Cerebellar cortex (tissue), 1 donor: Measurements from ENCODE around the gene IL24.
"Not testable (repeated sequence)": the region's sequence is repeated elsewhere in the genome, so short reads cannot be mapped to it uniquely, and the experiment has no call there.

ENCODE experiments used
- DNase-seq: peaks from one replicate; pipeline ENCODE4 v3.0.0-alpha.2; 2015; ENCODE audit warnings: low spot score

IL24 gene

GRCh38 chr1:206904423-206905142 lies 7.3 kb downstream of the IL24 start:
- no peak for DNase-seq

DNA sequence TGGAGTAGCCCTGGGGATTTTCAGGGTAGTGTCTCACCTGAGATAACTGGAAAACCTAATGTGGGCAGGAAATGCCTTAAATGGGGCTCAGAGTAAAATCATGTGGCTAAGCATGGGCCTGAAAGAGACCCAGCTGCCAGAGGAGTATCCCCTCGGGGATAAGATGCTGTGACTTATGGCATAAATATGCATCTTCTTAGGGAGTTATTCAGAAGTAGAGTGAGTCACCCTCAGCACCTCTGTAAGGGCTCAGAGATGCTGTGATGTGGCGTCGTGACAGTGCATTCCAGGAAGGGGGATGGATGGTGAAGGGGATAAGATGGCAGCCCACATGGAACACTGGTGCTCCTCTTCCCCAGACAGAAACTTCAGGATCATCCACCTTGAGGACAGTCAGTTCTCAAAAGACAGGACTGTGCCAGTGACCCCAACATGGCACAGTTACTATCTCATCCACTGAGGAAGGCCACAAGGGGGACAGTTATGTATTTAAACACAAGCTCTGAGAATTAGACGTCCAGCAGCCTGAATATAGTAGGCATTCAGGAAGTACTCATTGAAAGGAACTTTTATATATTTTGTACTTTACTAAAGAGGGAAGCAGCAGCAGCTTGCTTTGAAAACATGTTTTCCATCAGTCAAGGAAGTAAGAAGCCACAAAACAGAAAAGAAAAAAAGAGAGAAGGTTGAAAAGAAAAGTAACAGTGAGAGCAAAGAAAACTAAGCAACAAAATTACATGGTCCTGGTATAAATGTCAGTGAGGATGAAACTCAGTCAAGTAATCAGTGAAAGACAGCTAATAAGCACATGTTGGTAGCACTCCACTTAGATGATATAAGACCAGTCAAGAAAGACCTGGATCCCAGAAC lies 8.3 kb downstream of the IL24 start:
- no peak for DNase-seq

- DNase-seq, result no peak
Measured at GRCh38 chr1:206907304-206907991, 10.2 kb downstream of the IL24 start.

GRCh38 chr1:206908038-206908437 lies 10.8 kb downstream of the IL24 start:
- DNase-seq, result no peak

DNA sequence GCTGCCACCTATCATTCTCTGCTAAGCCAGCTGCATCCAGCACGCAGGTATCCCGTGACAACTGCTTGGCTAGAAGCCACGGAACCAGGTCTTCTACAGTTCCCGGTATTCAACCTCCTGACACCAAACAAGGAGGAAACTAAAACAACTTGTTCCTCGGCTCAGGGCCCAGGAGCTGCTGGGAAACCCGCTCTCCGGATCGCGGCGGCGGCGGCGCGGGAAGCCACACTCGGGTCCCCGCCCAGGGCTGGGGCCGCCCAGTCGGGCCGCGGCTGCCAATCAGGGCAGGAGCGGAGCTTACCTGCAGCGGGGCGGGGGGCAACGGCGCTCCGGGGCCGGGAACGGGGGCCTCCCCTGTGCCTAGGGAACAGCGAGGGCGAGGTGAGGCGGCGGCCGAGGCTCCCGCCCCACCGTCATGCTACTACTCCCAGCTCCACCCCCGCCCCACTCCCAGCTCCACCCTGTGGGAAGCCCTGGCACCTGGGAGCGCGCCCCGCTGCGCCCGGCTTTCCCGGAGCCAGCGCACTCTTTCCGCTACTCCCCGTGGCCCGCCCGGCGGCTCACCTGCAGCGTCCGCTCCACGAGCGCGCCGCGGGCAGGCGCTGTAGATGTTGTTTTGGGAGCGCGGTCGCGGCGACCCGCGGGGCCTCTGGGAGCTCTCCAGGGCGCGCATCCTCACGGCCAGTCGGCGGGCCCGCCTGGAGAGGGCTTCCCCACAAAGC lies 12.1 kb downstream of the IL24 start:
- DNase-seq, result no peak

DNA sequence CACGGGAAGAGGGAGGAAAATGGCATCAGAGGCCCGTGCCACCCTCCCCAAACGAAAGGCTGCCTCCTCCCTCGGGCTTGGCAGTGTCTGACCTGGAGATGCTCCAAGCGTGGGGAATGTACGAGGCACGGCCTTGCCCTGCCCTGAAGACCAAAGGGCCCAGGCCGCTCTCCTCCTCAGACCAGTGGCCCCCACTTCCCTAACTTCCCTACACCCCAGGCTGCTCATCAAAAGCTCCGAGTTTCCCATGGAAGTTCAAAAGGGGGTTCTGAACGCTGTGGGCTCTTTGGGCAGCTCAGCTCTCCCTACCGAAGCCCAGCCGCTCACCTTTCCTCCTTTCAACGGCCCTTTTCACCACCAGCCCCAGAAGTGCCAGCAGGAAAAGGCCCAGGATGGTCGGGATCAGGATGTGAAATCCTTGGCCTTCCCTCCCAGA lies 12.7 kb downstream of the IL24 start:
- DNase-seq, result no peak

DNA sequence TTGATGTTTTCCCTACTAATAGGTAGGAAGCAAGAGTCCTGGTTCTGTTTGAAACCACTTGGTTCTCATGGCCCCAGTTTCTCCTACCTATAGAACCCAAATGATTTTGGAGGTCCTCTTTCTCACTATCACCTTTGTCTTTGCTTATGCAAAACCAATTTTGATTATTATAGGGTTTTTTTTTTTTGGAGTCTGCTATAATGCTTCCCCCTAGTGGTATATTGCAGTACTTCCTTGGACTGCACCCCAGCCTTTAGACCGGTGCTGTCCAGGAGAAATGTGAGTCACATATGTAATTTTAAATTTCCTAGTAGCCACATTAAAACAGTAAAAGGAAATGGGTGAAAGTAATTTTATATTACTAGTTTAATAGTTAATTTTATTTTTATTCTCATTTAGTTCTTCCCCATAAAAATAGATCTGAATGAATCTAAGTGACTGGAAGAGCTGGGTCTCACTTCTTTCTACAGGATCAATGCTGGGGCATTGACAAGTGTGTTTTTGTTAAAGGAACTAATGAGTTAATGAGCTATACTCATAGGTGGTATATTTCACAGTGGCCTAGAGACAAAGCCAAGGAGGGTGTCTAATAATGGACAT lies 13.9 kb downstream of the IL24 start:
- DNase-seq, result peak; percentile 45

- DNase-seq, result peak; percentile 90
Measured at GRCh38 chr1:206912445-206913095, 15.3 kb downstream of the IL24 start.

DNA sequence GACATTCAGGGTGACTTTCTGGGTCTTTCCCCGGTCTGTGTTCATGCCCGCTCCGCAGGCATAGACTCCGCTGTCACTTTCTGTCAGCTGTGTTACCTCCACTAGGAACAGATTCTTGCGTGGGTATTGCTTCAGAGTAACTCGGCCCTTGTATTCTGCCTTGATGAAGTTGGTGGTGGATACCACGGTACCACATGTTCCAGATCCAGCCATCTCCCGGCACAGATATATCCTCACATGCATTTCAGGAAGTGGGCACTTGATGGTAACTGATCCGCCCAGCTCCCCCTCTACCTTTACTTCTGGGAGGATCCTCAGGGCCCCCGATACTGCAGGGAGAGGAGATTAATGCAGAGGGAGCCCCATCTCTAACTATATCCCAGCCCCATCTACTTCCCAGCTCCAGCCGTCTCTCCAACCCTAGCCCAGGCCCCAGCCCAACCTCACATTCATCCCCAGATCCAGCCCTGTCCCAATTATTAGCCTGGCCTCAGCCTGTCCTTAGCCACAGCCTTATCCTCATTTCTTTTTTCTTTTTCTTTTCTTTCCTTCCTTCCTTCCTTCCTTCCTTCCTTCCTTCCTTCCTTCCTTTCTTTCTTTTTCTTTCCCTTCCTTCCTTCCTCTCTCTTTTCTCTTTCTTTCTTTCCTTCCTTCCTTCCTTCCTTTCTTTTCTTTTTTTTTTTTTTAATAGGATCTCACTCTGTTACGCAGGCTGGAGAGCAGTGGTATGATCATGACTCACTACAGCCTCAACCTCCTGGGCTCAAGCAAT lies 16.7 kb downstream of the IL24 start:
- no peak for DNase-seq

DNA sequence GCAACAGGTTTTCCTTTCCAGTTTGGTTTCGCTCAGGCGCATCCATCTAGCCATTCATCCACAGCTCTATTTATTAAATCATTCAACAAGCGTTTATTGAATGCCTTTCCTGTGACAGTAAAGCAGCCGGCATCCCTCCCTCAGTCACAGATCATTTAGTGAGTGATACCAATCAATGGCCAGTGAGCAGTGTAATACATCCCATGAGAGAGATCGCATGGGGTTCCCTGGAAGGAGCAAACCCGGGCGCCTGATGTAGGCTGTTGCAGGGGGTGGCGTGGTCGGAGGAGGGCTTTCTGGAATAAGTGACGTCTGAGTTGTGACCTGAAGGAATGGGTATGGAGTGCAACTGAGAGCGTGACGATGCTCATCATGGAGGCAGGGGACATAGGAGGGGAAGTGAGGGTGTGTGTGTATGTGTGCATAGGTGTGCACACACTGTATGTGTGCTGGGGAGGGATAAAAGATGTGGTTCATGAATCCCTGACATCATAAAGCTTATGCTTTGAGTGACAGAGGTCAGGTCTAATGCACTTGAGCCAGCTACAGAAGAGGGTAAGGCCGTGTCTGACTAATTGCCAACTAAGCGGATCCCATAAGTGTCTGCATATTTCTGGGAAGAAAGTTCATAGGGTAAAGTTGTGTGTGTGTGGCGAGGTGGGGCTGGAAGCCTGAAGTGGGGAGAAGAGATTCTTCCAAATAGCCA lies 17.9 kb downstream of the IL24 start:
- no peak for DNase-seq

DNA sequence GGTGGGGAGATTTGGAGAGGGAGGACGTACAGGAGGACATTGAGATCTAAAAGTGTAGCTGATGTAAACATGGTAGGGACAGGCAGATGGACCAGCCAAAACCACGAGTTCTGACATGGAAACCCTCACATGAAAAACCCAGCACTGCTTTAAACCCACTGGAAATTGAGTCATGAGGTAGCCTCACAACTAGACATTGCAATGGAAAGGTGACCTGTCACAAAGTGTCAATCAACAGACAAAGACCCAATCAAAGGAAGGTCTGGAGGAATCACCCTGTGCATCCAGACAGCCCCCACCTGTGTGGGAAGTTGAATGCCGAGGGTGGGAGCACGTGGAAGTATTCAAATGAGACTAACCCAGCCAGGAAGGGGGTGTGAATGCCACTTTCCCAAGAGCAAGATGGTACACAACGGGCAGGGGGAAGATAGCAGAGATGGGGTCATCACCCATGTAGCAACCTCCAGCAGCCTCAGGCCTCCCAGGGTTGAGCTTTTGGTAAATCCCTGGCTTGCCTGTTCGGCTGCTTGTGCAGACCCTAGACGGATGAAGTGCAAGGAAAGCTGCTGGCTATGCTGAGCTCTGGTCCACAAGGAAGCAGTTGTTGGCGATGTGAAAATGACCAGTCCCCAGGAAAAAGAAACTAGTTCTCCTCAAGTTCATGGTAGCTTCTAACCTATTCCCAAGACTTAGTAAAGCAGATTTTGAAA lies 18.9 kb downstream of the IL24 start:
- no peak for DNase-seq

DNA sequence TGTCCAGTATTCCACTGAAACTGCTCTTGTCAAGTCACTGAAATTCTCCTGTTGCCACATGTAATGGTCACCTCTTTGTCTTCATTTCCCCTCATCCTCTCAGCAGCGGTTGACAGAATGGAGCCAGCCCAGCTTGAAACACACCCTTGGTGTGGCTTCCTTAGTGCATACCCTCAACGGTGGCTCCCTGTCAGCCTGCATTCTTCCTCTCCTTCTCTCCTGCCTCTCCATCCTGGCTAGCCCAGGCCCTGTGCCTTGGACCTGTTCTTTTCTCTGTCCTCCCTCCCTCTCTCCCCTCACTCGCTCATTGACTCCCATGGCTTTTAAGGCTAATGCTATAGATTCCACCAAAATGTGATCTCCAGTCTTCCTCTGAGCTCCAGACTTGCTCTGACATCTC lies 20.8 kb downstream of the IL24 start:
- no peak for DNase-seq

DNA sequence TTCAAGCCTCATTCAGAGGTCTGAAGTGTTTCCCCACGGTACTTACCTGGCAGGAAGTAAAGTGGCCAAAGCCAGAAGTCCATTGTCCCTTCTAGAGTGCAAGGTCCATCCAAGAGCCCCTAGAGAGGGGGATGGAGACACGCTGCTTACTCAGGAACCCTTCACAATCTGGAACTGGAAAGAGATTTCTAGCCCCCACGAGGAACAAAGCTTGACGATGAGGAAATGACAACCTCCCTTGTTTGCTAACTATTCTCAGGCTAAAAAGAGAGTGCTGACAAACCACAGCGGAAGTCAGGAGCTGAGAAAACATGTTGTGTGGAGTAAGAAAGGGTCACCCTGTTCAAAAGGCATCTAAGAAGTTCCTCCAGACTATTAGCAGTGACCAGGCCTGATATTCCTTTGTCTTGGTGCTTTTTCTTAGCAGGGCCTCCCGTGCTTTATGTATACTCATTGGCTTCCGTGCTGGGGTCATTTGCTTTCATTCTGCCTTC lies 24.6 kb downstream of the IL24 start, which contains the start of gene FCMR:
Gene FCMR, minus strand, starts transcription at position 170 of the 494 bp plus-strand sequence. Its CDS starts 87 bp downstream, at position 83.
- no peak for DNase-seq

DNA sequence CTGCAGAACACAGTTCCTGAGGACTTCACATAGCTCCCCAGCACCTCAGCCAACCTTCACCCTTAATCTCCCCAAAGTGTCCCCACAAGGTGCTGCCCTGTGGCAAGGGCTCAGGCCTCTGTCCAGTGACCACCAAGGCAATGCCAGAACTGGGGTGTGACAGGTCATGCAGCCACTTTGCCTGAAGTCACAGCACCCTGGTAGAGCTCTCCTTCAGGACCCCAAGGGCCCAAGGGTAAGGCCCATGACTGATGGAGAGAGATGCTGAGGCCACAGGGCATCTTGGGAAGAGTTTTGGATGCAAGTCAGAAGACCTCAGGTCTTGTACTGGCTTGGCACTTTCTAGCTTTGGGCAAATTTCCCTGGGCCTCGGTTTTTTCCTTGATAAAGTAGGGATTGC lies 25.3 kb downstream of the IL24 start:
- DNase-seq, result no peak

DNA sequence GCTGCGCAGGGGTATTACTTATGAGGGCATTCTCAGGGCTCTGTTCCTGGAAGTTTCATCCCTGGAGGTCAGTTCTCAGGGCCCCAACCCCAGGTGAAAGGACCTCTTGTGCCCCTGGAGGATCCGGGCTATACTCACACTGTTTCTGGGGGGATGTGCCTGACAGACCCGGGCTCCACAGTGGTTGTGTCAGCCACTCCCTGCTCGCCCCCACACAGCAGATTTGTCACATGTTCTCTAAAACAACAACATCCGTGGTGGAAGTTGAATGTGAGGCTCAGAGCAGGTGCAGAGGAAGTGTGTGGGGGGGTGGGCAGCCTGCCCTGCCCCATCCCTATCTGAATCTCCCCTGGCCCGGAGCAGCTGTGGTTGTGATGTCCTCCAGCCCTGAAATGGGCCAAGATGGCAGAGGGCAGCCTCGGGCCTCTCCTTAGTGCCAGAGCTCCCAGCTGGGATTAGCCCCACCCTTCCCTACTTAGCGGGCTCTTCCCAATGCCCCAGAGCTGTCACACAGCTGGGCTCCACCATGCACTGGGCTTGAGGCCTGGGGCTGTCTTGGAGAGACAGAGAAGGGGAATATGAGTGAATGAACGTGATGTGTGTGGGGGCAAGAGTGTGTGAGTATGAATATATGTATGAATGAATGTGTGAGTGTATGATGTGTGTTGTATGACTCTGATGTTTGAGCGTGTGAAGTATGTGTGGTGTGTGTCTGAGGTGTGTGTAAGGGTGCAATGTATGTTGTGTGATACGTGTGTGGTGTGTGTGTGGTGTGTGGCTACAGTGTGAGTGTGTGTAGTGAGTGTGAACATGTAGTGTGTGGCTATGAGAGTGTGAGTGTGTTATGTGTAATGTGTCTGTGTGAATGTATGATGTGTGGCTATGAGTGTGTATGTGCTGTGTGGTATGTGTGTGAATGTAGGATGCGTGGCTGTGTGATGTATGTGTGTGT lies 26.0 kb downstream of the IL24 start:
- no peak for DNase-seq

DNA sequence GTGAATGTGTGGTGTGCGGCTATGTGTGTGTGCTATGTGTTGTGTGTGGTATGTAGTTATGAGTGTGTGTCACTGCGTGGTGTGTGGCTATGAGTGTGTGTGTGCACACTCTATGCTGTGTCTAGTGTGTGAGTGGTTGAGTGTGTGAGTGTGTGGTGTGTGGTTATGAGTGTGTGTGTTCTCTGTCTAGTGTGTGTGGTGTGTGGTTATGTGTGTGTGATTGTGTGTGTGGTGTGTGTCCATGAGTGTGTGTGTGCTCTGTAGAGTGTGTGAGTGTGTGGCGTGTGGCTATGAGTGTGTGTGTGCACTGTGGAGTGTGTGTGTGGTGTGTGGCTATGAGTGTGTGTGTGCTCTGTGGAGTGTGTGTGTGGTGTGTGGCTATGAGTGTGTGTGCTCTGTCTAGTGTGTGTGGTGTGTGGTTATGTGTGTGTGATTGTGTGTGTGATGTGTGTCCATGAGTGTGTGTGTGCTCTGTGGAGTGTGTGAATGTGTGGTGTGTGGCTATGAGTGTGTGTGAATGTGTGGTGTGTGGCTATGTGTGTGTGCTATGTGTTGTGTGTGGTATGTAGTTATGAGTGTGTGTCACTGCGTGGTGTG lies 26.8 kb downstream of the IL24 start:
- DNase-seq, result not testable (repeated sequence)

DNA sequence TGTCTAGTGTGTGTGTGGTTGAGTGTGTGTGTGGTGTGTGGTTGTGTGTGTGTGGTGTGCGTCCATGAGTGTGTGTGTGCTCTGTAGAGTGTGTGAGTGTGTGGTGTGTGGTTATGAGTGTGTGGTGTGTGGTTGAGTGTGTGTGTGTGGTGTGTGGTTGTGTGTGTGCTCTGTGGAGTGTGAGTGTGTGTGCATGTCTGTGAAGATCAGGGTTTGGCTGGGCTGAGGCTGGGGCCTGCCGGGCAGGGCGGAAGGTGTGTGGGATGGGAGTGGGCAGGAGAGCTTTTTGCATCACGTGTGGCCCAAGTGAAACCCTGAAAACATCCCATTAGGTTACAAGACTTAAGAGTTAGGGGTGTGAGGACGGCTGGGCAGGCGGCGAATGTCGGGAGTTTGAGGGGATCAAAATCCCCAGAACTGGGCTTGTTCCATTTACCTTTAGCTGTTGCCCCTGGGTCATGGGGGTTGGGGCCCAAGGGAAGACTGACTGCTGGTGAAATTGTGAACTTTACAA lies 27.4 kb downstream of the IL24 start:
- DNase-seq, result no peak
